ENCODE measurements around the gene PARD3.

DNA sequence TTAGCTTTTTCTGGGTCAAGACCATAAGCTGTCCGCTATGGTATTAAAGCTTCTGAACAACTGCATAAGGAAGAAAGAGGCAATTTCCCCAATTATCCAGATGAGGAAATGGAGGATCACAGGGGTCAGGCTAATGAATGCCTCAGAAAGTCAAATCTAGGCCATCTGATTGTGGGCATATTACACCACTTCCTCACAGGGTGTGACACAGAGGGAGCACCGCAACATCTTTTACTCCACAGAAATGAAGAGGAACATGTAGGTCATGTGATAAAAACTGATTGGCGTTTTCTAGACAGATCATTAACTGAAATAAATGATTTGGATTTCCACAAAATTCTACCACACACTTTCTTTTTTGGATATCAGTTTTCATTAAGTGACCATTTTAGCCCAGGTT, 384.4 kb downstream of the PARD3 start:
- TF ChIP-seq, protein P1, sequence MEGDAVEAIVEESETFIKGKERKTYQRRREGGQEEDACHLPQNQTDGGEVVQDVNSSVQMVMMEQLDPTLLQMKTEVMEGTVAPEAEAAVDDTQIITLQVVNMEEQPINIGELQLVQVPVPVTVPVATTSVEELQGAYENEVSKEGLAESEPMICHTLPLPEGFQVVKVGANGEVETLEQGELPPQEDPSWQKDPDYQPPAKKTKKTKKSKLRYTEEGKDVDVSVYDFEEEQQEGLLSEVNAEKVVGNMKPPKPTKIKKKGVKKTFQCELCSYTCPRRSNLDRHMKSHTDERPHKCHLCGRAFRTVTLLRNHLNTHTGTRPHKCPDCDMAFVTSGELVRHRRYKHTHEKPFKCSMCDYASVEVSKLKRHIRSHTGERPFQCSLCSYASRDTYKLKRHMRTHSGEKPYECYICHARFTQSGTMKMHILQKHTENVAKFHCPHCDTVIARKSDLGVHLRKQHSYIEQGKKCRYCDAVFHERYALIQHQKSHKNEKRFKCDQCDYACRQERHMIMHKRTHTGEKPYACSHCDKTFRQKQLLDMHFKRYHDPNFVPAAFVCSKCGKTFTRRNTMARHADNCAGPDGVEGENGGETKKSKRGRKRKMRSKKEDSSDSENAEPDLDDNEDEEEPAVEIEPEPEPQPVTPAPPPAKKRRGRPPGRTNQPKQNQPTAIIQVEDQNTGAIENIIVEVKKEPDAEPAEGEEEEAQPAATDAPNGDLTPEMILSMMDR (IDR thresholded peaks at IDR 0.05), result no peak
- TF ChIP-seq EZH2 (IDR thresholded peaks at IDR 0.05) (no peak), EZH2phosphoT487 (IDR thresholded peaks at IDR 0.05) (no peak)

All from neural progenitor cell (in vitro differentiated cells).